HCT116 (cell line): Measurements from ENCODE around the gene RRAGC. TPM values are rescaled to one million over a fixed set of nuclear protein-coding genes. Genes with fewer than 3 reads are reported as not detected.

Experiments used
- ATAC-seq: fragments of 200-7000 bp; cut with Tn5 transposase; 2 replicates; pipeline ENCODE4 v1.9.1; 2020; ENCODE audit warnings: mild to moderate bottlenecking, moderate library complexity
- BruUV-seq: library from RNA; stranded (reverse); fragments of 400-500 nt; replicated peaks from 2 replicates; lab custom pipeline; 2021; lab: Mats Ljungman, UMichigan
- CTCF ChIA-PET: fragments of 300-600 bp; sonication (Branson Sonifier 250); formaldehyde crosslinking; loops from one replicate; lab custom pipeline; 2021; ENCODE audit warnings: antibody characterized with exemption; lab: Charles Lee
- POLR2A ChIA-PET: fragments of 300-600, 350-600 bp; sonication (Branson Sonifier 250); formaldehyde crosslinking; loops from one replicate; lab custom pipeline; 2021; ENCODE audit warnings: antibody characterized with exemption; lab: Charles Lee
- RAD21 ChIA-PET, 2 experiments: fragments of 300-600 bp; sonication (Branson Sonifier 250); formaldehyde crosslinking; loops; one replicate each; lab custom pipeline; 2023; ENCODE audit warnings: low total read pairs in 2 of 2; ENCODE audit not compliant: uncharacterized antibody in 2 of 2, unreplicated experiment in 2 of 2, low non-redundant PET in 1 of 2; lab: Charles Lee
- DNase-seq: peaks from one replicate; pipeline ENCODE4 v3.0.0-alpha.2; 2010; ENCODE audit warnings: low read depth, low spot score
- H2AFZ ChIP-seq: fragments of 200-600 bp; shearing (Covaris generic), sonication (generic); 2 replicates; pipeline ENCODE4 v1.6.1; 2017; ENCODE audit warnings: low read depth, mixed run types, mixed read lengths, antibody characterized with exemption, low read length; ENCODE audit not compliant: poor library complexity, severe bottlenecking
- H3K27ac ChIP-seq: 2 replicates; pipeline ENCODE4 v1.5.1; 2012; ENCODE audit warnings: low read depth, low read length
- H3K27me3 ChIP-seq: fragments of 200-600 bp; sonication (generic); 2 replicates; pipeline ENCODE4 v1.6.1; 2016; ENCODE audit warnings: mixed run types, low read length, mixed read lengths; ENCODE audit not compliant: insufficient read depth
- H3K36me3 ChIP-seq, 2 experiments: fragments of 200-500 bp in 1 of 2; fragments of 200-600 bp in 1 of 2; sonication (Bioruptor generic) in 1 of 2; sonication (generic) in 1 of 2; 2 replicates each; pipeline versions ENCODE4 v1.5.1 to v1.6.1; 2014 to 2016; ENCODE audit warnings: low read length in 2 of 2, inconsistent platforms in 1 of 2, mixed read lengths in 1 of 2, mixed run types in 1 of 2; ENCODE audit not compliant: insufficient read depth in 2 of 2, control insufficient read depth in 1 of 2
- H3K4me1 ChIP-seq, 2 experiments: fragments of 200-600 bp in 1 of 2; sonication (generic) in 1 of 2; 2 replicates each; pipeline versions ENCODE4 v1.5.1 to v1.6.1; 2012 to 2017; ENCODE audit warnings: low read length in 2 of 2, inconsistent platforms in 1 of 2, mild to moderate bottlenecking in 1 of 2, mixed read lengths in 1 of 2, mixed run types in 1 of 2, moderate library complexity in 1 of 2; ENCODE audit not compliant: insufficient read depth in 2 of 2, control insufficient read depth in 1 of 2
- H3K4me2 ChIP-seq: fragments of 200-600 bp; sonication (generic); 2 replicates; pipeline ENCODE4 v1.6.1; 2017; ENCODE audit warnings: mixed run types, low read length, mixed read lengths
- H3K4me3 ChIP-seq, 2 experiments: fragments of 200-600 bp in 1 of 2; sonication (generic) in 1 of 2; replicated peaks in 1 of 2; 2 replicates each; pipeline ENCODE4 v1.5.1; 2011 to 2016; ENCODE audit warnings: low read length in 2 of 2, control low read depth in 1 of 2, low read depth in 1 of 2, mild to moderate bottlenecking in 1 of 2, mixed read lengths in 1 of 2, mixed run types in 1 of 2
- H3K79me2 ChIP-seq: fragments of 200-600 bp; sonication (generic); 2 replicates; pipeline ENCODE4 v1.6.1; 2017; ENCODE audit warnings: mild to moderate bottlenecking, mixed run types, low read length, moderate library complexity, mixed read lengths; ENCODE audit not compliant: insufficient read depth
- H3K9ac ChIP-seq: fragments of 200-600 bp; sonication (generic); 2 replicates; pipeline ENCODE4 v1.6.1; 2016; ENCODE audit warnings: low read length, mixed read lengths
- H3K9me2 ChIP-seq: fragments of 200-600 bp; sonication (generic), shearing (Covaris generic); 2 replicates; pipeline ENCODE4 v1.6.1; 2017; ENCODE audit warnings: mixed run types, mild to moderate bottlenecking, moderate library complexity; ENCODE audit not compliant: insufficient read depth
- H3K9me3 ChIP-seq, 2 experiments: fragments of 200-500 bp in 1 of 2; fragments of 200-600 bp in 1 of 2; sonication (Bioruptor generic) in 1 of 2; sonication (generic) in 1 of 2; 2 replicates each; pipeline ENCODE4 v1.6.1; 2014 to 2017; ENCODE audit warnings: low read length in 2 of 2, mixed read lengths in 2 of 2, inconsistent platforms in 1 of 2, low read depth in 1 of 2, mild to moderate bottlenecking in 1 of 2, mixed run types in 1 of 2, moderate library complexity in 1 of 2; ENCODE audit not compliant: control insufficient read depth in 1 of 2, insufficient read depth in 1 of 2
- H4K20me1 ChIP-seq: fragments of 200-600 bp; sonication (generic), shearing (Covaris generic); 2 replicates; pipeline ENCODE4 v1.6.1; 2017; ENCODE audit warnings: mixed run types, mild to moderate bottlenecking, moderate library complexity; ENCODE audit not compliant: insufficient read depth
- CBX3 ChIP-seq: IDR thresholded peaks from 2 replicates; pipeline ENCODE4 v1.6.1; 2012; ENCODE audit warnings: low read depth
- CEBPB ChIP-seq: IDR thresholded peaks from 2 replicates; pipeline ENCODE4 v1.6.1; 2012; ENCODE audit warnings: low read depth
- EGR1 ChIP-seq: IDR thresholded peaks from 2 replicates; pipeline ENCODE4 v1.6.1; 2012; ENCODE audit warnings: low read depth
- ELF1 ChIP-seq: IDR thresholded peaks from 2 replicates; pipeline ENCODE4 v1.6.1; 2012; ENCODE audit warnings: low read depth, borderline replicate concordance
- FOSL1 ChIP-seq: IDR thresholded peaks from 2 replicates; pipeline ENCODE4 v1.6.1; 2012; ENCODE audit warnings: low read depth
- JUND ChIP-seq: IDR thresholded peaks from 2 replicates; pipeline ENCODE4 v1.6.1; 2012
- MAX ChIP-seq: IDR thresholded peaks from 2 replicates; pipeline ENCODE4 v1.6.1; 2012
- POLR2A ChIP-seq: IDR thresholded peaks from 2 replicates; pipeline ENCODE4 v1.7.0; 2011; ENCODE audit warnings: borderline replicate concordance; ENCODE audit not compliant: insufficient read depth, insufficient read length; ENCODE audit errors: extremely low read depth
- POLR2AphosphoS5 ChIP-seq: IDR thresholded peaks from 2 replicates; pipeline ENCODE4 v1.6.1; 2011; ENCODE audit warnings: mild to moderate bottlenecking, low read depth, low read length, moderate library complexity
- RAD21 ChIP-seq: IDR thresholded peaks from 2 replicates; pipeline ENCODE4 v1.6.1; 2012; ENCODE audit warnings: low read depth, mild to moderate bottlenecking
- SIN3A ChIP-seq: IDR thresholded peaks from 2 replicates; pipeline ENCODE4 v1.6.1; 2012; ENCODE audit warnings: low read depth
- SP1 ChIP-seq: IDR thresholded peaks from 2 replicates; pipeline ENCODE4 v1.6.1; 2012; ENCODE audit warnings: low read depth
- SRF ChIP-seq: IDR thresholded peaks from 2 replicates; pipeline ENCODE4 v1.6.1; 2012; ENCODE audit warnings: low read depth
- TCF7L2 ChIP-seq: IDR thresholded peaks from 2 replicates; pipeline ENCODE4 v1.7.0; 2011; ENCODE audit warnings: borderline replicate concordance, inconsistent platforms; ENCODE audit not compliant: insufficient read depth, insufficient read length; ENCODE audit errors: extremely low read depth
- YY1 ChIP-seq: IDR thresholded peaks from 2 replicates; pipeline ENCODE4 v1.6.1; 2011; ENCODE audit warnings: low read length, low read depth, moderate library complexity, mild to moderate bottlenecking; ENCODE audit not compliant: insufficient replicate concordance; ENCODE audit errors: extremely low read depth
- ZBTB33 ChIP-seq: IDR thresholded peaks from 2 replicates; pipeline ENCODE4 v1.6.1; 2011; ENCODE audit warnings: mild to moderate bottlenecking, low read length, moderate library complexity; ENCODE audit not compliant: insufficient replicate concordance; ENCODE audit errors: extremely low read depth
- ZFX ChIP-seq: fragments of 450-650 bp; IDR thresholded peaks from 2 replicates; pipeline ENCODE4 v1.6.1; 2017
- ZNF274 ChIP-seq: fragments of 200-500 bp; sonication (Bioruptor generic); IDR thresholded peaks from 2 replicates; pipeline ENCODE4 v1.6.1; 2014; ENCODE audit warnings: mild to moderate bottlenecking, low read depth, low read length, inconsistent platforms
- intact Hi-C: fragments of 100-400 bp; cut with micrococcal nuclease; formaldehyde crosslinking; loops from 2 replicates; pipeline ENCODE4 v1.10.0; 2022
- total RNA-seq: library from RNA; stranded (reverse); gene quantifications from one replicate; pipeline ENCODE4 v1.2.1, GENCODE V29; 2021; ENCODE audit not compliant: unreplicated experiment

The RRAGC gene
- total RNA-seq, 1 experiment from 2014 or later: 11.7 TPM

GRCh38 chr1:38889589-38889988 is 30.0 kb upstream of the RRAGC start:
- Histone ChIP-seq H2AFZ (no peak overlapping the region), H3K27me3 (0 out of 2 replicates have a peak, but pooled peaks cover 6% of the 10 kb centered on the region), H3K9me2 (no peaks in the 10 kb centered on the region), H3K36me3 (no peaks in the 10 kb centered on the region), H3K27ac (no peak overlapping the region), H3K9me3 (no peaks in the 10 kb centered on the region), H3K9ac (no peak overlapping the region), H4K20me1 (no peaks in the 10 kb centered on the region), H3K4me1 (no peaks in the 10 kb centered on the region), H3K79me2 (no peaks in the 10 kb centered on the region), H3K4me3 (no peak overlapping the region), H3K4me2 (no peak overlapping the region)
- CTCF ChIA-PET: no interaction called here
- RAD21 ChIA-PET: no interaction called here
- POLR2A ChIA-PET: no interaction called here
- no peak for ATAC-seq
- no TSS peak for BruUV-seq
- no peak for TF ChIP-seq RAD21
- no peak for TF ChIP-seq YY1
- TF ChIP-seq CBX3: no peak
- no peak for TF ChIP-seq TCF7L2
- TF ChIP-seq JUND: no peak
- TF ChIP-seq ELF1: no peak
- no peak for TF ChIP-seq SP1
- TF ChIP-seq POLR2AphosphoS5: no peak
- no peak for TF ChIP-seq FOSL1
- no peak for TF ChIP-seq ZNF274
- intact Hi-C loops: no loop called here
- DNase-seq: no peak

- no peak for ATAC-seq
- Histone ChIP-seq H3K27me3 (0 out of 2 replicates have a peak, but pooled peaks cover 6% of the 10 kb centered on the region), H3K4me1 (no peaks in the 10 kb centered on the region), H3K9me2 (no peaks in the 10 kb centered on the region), H4K20me1 (no peaks in the 10 kb centered on the region), H3K9me3 (no peaks in the 10 kb centered on the region), H3K36me3 (no peaks in the 10 kb centered on the region), H3K79me2 (no peaks in the 10 kb centered on the region), H2AFZ (no peak overlapping the region), H3K4me2 (no peak overlapping the region), H3K27ac (no peak overlapping the region), H3K4me3 (no peak overlapping the region), H3K9ac (no peak overlapping the region)
- ChIA-PET CTCF (no interaction called here), POLR2A (interaction anchor here (0.6 kb wide), 1 partner anchor 221 kb away, joined by 3 read pairs; no protein-coding TSS in a partner anchor), RAD21 (no interaction called here)
- intact Hi-C loops: no loop called here
- no peak for DNase-seq
- no TSS peak for BruUV-seq
- TF ChIP-seq ZBTB33 (no peak), SIN3A (no peak), POLR2AphosphoS5 (no peak), RAD21 (no peak), JUND (no peak), CEBPB (no peak), POLR2A (no peak), MAX (no peak), ZFX (no peak), SP1 (no peak), EGR1 (no peak), SRF (no peak), ZNF274 (no peak), CBX3 (no peak)
Observed at GRCh38 chr1:38888423-38889333, 29.1 kb upstream of the RRAGC start.
